Smooth muscle cell of the brain vasculature (primary cell): ENCODE data around the gene PIK3C2G.
"Not testable (repeated sequence)": the region's sequence is repeated elsewhere in the genome, so short reads cannot be mapped to it uniquely, and the experiment has no call there.

Source experiments
- DNase-seq: peaks from one replicate; pipeline ENCODE4 v3.0.0-alpha.2; 2012; ENCODE audit warnings: low read depth, low spot score

PIK3C2G gene, protein sequence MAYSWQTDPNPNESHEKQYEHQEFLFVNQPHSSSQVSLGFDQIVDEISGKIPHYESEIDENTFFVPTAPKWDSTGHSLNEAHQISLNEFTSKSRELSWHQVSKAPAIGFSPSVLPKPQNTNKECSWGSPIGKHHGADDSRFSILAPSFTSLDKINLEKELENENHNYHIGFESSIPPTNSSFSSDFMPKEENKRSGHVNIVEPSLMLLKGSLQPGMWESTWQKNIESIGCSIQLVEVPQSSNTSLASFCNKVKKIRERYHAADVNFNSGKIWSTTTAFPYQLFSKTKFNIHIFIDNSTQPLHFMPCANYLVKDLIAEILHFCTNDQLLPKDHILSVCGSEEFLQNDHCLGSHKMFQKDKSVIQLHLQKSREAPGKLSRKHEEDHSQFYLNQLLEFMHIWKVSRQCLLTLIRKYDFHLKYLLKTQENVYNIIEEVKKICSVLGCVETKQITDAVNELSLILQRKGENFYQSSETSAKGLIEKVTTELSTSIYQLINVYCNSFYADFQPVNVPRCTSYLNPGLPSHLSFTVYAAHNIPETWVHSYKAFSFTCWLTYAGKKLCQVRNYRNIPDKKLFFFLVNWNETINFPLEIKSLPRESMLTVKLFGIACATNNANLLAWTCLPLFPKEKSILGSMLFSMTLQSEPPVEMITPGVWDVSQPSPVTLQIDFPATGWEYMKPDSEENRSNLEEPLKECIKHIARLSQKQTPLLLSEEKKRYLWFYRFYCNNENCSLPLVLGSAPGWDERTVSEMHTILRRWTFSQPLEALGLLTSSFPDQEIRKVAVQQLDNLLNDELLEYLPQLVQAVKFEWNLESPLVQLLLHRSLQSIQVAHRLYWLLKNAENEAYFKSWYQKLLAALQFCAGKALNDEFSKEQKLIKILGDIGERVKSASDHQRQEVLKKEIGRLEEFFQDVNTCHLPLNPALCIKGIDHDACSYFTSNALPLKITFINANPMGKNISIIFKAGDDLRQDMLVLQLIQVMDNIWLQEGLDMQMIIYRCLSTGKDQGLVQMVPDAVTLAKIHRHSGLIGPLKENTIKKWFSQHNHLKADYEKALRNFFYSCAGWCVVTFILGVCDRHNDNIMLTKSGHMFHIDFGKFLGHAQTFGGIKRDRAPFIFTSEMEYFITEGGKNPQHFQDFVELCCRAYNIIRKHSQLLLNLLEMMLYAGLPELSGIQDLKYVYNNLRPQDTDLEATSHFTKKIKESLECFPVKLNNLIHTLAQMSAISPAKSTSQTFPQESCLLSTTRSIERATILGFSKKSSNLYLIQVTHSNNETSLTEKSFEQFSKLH (N-terminal part only)

DNA sequence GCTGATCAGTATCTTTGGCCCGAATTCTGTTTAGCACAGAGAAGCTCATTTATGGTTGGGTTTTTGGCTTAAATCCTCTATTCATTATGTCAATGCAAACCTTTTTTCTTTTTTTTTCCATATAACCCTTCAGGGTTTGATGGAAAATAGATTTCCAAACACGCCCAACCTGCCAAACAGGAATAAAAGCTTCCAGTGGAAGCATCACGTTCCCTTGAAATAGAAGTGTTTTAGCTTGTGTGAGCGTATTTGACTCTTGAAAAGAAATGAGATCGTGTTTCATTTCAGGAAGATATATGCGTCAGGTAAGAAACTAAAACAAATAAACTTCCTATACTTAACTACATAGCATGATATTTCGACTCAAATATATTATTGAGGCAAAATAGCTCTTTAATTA lies at the start of gene PIK3C2G:
Gene PIK3C2G (plus strand): TSS at position 246 of the 400 bp plus-strand sequence. CDS start 20,564 bp downstream, outside the sequence.
- DNase-seq, result no peak

DNA sequence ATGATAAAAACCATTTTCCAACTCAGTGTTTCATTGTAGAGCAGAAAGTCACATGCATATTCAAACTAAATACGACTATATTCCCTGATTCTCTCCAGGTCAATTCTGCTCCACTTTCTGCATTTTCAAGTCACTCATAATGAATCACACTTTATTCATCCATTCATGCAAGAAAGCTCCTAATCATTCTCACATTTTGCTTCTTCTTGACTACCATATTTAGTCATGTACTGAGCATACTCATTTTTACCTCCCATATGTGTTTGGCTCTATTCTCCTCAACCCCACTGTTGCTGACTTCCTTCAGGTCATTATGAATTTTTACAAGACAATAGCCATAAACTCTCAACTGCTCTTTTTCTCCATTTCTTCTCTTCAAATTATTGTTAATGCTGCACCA lies 43.4 kb upstream of the PIK3C2G start:
- DNase-seq, result no peak

DNA sequence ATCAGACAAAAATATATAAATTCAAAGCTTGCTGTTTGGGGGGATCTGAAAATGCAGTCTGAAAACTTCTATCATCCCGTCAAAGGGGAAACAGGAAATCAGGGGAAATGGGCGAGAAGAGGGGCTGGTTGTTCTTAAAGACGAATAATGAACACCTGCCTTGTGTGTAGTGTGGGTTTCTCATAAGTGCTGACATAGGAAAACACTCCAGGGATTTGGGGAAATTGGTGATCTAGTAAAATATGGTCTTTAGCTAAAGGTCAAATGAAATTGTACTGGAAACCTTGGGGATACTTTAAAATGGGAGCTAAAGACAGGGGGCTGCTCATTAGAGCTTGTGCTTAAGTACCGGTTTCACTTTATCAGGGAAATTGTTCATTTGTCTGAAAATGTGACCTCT lies 39.6 kb upstream of the PIK3C2G start:
- no peak for DNase-seq

DNA sequence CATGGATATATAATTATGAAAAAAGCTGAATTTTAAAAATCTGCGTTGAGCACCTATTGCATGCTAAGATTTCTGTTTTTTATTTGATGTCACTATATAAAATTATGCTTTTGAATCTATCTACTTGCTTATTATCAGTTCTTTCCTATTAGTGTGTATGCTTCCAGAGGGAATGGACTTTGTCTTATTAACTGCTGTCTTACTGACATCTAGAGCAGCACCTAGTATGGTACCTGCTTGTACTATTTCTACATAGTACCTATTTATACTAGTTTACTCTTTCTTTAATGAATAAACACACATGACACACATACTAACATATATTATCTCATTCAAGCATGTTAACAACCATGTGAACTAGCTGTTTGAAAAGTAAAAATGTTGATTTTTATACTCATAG lies 38.6 kb upstream of the PIK3C2G start:
- DNase-seq, result no peak

DNA sequence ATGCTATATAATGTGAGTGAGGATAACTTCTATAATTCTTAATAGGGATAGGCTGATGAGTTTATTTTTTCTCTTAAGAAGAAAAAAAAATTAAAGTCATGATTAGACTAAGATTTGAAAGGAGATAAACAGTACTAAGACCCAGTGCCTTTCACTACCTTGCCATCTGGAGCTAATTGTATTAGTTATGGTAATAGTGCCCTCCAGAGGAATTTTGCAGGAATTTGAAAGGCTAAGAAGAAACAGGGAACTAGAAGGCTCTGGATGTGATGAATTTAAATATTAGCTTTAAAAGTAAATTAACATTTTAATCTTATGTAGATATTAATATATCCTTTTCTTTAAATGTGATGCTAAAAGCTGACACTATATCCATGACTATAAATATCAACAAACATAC lies 36.6 kb upstream of the PIK3C2G start:
- DNase-seq, result peak; percentile 6

DNA sequence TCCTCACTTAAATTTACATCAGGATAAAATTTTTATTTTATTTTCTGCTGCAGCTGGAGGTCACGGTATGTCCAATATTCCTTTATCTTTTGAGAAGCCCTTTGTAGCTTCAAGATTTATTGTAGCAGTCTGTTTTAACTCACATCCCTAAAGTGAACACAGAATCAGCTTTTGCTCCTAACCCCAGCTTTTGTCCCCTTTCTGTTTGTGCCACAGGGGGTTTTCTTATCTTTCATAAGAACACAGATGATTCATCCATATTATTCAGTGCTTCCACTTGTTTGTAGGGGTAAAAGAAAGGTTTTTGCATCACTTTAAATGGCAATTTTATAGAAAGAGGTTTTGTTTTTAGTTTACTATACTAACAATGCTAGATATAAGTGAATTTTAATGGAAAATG lies 21.8 kb upstream of the PIK3C2G start:
- DNase-seq, result no peak

DNA sequence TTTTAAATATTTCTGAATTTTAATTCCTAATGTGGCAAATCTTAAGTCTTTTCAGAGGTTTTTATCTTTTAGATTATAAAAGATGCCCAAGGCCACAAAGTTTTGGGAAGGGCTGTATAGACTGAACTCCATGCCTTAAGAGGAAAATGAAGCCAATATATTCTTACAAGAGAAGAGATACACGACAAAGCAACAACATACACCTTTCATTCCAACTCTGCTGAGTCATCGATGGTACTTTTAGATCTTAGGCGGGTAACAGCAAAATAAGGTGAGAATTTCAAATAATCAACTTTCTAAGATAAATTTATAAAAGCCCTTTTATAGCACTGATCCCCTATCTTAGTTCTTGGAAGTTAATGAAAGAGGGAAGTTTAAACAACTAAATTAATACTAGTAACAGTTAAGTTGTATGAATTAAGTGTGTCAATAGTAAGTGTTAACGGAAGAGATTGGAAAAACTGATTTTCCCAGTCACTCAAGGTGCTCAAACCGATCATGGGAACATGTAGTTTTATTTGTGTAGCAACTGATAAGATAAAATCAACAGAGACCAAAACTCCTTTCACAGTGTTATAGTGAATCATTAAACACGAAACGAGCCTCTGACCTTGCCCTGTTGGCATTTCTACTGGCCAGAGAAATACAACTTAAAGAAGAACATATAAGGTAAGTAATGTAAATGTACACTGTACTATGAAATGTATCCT lies 18.8 kb upstream of the PIK3C2G start:
- DNase-seq, result no peak

DNA sequence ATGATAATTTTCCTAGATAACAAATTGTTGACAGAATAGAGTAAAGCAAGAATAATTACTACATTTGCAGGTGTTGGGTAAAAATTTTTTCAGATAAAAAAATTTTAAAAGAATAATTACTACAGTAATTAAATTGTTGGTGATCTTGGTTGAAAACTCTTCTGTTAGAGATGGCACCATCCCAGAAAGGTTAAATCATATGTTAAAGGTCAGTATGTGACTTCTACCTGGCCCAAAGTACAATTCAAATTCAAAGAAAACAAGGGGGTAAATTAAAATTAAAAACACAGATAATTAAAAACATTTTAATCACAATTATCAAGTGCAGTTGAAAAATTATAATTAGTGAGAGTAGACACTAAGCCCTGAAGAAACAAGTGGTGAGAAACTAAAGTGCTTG lies 18.1 kb upstream of the PIK3C2G start:
- DNase-seq, result no peak

DNA sequence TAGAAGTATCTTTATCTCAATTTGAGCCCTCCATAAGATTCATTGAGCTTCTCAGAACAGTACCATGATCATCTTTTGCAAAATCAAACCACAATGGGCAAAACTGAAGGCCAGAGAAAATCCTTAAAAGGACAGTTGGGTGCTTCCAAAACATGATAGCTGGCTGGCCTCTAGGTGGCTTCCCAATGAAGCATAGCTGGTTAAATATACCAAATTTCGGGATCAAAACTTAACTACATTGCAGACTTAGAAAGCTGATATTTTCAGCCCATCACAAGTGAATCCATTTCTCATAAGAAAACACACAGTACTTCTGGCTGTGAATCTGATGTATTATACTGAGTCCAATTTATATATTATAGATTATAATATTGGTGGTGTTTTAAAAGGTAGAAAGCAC lies 15.3 kb upstream of the PIK3C2G start:
- DNase-seq, result no peak

DNA sequence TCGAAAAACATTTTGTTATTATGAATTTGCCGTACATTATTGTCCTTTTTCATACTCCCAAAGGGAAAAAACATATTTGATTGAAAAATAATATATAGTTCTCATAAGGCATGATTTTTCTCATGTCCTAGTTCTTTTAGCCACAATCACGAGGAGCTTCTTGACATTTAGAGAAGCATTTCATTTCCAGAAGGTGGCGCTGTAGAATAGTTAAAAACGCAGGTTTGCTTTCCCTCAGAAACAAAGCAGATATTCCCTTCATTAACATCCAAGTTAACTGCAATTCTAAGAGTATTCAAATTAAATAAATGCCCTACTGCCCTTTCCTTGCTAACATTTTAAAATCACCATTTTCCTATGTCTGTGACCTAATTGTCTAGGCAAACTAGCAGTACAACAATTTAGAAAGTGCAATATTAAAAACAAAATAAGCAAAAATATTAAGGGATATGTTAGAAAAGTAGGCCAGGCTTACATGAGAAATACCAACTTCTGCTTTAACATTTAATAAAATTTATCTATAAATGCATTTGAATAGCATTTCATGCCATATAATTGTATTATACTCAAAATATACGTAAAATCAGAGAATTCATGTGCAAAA lies 10.9 kb upstream of the PIK3C2G start:
- DNase-seq, result peak; percentile 62

DNA sequence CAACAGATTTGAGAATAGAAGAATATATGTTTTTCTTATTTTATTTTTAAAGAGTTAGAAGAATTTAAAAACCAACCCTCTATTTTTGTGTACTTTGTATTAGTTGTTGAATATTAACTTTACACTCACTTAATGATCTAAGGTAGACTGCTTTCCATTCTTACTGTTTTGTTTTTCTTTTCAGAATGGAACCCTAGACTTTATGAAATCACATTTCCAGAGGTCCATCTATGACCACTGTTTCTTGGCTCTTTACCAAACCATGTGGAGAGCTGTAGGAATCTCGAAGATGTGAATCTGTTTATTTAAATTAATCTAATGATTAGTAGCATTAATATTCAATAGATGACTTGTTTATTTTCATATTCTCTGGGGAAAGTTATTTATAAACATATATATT lies 7.2 kb upstream of the PIK3C2G start:
- DNase-seq, result no peak

DNA sequence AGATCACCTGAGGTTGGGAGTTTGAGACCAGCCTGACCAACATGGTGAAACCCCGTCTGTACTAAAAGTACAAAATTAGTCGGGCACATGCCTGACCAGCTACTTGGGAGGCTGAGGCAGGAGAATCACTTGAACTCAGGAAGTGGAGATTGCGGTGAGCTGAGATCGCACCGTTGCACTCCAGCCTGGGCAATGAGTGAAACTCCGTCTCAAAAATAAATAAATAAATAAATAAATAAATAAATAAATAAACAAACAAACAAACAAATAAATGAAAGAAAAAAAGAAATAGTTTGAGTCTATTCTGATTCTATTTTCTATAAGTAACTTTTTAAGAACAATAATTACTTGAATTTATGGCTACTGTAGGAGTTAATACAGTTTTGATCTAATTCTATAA lies 6.3 kb upstream of the PIK3C2G start:
- not testable (repeated sequence) for DNase-seq

DNA sequence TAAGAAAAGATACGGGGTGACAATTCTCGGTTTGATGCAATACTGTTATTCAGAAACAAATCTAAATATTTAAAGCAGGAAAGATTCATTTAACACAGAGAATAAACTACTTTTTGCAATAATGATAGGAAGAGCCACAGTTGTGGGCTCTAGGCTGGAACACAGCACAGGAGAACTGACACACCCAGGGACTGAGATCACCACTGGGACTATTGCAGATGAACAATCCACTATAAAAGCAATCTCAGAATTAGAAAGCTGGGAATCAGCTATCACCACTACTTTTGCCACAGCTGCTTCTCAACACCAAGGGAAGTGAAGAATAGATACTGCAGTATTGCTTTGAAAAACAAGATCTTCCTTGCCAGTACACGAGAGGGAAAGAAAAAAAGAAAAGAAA lies 4.1 kb upstream of the PIK3C2G start:
- DNase-seq, result no peak

DNA sequence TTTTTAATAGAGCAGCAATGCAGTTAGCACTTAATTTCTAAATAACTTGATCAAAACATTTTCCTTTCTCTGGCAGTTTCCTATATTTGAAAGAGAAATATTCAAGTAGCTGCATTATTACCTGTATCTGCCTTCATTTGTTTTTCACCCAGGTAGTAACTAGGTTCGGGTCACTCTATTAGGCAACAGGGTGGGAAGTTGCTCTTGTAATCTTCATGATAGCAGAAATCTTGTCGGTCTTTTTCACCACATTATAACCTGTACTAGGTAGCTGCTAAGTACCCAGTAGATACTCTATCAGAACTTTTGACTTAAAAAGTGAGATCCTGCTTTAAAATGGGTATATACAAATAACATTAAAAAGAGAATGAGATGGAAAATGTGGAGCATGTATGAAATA lies 2.4 kb upstream of the PIK3C2G start:
- no peak for DNase-seq

DNA sequence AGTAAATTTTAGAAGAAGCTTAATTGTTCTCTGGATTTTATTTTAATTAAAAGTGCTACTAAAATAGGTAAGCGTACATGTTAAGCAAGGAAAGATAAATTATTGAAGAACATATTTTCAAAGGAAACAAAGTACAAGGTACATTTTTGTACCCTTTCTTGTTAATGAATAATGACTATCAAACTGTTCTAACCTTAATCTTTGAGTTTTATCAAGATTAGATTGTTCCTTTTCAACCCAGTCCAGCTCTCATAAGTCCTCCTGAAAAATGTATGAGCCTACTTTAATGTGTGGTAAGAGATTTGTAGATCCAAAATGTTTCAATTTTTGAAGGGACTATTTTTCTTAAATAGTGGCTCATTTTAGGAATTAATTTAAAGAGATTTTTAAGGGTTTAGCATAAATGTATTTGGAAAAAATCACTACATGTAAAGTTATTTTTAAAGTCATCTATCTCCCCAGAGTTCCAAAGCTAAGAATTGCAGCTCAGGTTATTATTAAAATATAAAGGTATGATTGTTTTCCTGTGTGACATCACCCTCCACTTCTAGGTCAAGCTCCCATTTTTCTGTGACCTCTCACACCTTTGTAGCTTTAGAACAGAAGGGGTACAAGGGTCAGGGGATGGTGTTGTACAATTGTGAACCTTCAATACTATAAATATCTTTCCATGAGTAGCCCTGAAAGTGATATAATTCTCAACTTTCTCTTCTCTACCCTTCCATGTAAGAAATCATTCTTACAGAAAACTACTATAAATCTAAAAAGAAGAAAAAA lies 1.2 kb upstream of the PIK3C2G start:
- DNase-seq, result no peak

DNA sequence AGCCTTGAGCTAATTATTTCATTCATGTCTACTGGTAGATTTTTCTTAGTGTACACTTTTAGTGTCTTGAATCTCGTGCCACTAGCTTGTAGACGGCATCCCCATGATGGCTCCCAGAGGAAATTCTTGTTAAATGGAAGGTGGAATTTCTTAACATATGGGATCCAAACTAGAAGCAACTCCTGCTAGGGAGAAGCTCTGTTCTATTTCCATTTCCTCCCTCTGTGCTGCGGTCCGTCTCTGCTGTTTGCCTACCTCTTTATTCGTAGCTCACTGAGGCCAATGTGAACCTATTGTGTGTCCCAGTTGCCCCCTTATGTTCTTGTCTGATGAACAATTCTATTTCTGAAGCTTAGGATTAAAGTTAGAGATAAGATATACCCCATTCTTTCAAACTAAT lies 588 bp downstream of the PIK3C2G start:
- DNase-seq, result no peak

DNA sequence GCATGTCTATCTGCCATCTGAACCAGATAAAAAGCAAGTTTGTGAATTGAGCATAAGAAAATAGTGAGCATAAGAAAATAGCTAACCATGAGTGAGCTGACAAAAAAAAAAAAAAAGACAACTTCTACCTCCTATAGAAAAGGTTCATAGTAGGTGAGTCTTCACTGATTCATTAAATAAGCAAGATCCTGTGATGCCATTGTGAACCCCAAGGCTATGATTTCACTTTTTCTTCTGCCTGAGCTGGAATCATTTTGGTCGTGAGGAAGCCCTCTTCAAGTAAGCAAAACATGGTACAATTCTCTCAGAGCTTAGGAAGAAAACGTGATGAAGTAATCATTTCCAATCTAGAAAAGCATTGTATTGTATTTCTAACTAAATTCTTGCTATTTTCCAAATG lies 1.2 kb downstream of the PIK3C2G start:
- DNase-seq, result no peak

DNA sequence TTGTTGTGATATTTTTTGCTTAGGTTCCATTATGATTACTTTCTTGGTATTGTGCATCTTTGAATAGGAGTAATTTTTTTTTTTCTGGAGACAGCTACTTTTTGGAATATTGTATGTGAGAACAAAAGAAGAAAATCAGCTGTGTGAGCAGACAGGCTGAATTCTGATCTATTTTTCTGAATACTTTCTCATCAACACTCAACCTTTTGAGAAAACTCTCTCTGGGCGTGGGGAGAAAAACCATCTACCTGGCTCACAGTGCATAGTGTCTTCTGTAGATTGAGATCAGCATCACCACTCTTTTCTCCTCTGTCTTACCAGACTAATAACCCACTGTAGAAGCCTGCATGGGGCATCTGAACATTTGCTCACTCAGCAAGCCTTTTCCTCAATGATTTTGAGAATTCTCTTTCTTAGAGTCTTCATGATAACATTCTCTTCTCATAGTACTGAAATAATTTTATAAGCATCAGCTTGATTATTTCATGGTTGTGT lies 3.3 kb downstream of the PIK3C2G start:
- DNase-seq, result no peak

DNA sequence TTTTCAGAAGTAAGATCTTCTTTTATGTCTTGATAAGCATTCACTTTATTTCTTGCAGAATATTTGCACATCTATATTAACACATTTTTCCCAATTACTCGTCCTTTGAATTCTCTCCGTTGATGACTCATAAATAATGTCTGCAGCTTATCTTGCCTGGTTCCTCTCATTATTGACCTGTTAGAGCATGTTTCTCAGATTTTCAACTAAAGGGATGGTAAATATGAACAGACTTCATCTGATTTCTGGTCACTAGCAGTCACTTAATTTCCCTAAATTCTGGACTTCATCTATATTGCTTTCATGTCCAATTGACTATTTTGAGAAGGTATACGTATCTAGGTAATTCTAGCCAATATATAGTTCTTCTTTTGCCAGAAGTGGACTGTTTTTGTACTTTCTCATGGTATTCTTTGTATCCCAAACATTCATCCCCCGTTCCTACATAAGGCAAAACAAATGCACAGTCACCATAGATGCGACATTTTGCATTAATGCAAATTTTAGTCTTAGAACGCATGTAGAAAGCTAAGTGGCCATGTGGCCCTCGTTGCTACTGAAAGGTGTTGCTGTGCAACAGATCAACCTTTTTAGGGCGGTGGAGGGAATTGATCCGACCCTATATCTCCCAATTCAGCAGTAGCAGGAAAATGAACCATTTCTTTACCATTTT lies 6.2 kb downstream of the PIK3C2G start:
- DNase-seq, result no peak
